Fibroblast of peridontal ligament (primary cell): ENCODE results near the gene LRWD1.
"Not testable (repeated sequence)": the region's sequence is repeated elsewhere in the genome, so short reads cannot be mapped to it uniquely, and the experiment has no call there.

ENCODE experiments used
- DNase-seq: peaks from one replicate; pipeline ENCODE4 v3.0.0-alpha.2; 2010; ENCODE audit errors: extremely low read depth

Gene LRWD1

DNA sequence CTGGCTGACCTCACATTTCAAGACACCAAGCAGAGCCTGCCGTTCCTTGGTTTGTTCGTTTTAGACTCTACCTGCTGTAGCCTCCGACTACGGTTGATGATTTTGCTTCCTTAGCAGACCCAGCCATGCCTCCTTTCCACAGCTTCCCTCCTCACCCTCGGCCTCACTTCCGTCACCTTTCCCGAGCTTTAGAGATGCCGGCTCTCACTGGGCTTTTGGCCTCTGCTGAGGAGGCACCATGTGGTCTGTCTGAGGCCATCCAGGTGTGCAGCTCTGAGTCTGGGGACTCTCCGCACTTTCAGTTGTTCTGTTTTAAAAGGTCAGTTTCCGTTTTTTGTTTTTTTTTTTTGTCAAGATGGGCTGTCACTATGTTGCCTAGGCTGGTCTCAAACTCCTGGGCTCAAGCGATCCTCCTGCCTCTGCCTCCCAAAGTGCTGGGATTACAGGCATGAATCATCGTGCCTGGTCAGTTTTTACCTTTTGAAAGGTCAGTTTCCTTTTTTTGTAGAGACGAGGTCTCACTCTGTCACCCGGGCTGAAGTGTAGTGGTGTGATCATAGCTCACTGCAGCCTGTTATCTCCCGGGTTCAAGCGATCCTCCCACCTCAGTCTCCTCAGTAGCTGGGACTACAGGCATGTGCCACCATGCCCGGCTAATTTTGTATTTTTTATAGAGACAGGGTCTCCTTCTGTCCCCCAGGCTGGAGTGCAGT, 19.7 kb upstream of the LRWD1 start:
- DNase-seq: no peak

DNA sequence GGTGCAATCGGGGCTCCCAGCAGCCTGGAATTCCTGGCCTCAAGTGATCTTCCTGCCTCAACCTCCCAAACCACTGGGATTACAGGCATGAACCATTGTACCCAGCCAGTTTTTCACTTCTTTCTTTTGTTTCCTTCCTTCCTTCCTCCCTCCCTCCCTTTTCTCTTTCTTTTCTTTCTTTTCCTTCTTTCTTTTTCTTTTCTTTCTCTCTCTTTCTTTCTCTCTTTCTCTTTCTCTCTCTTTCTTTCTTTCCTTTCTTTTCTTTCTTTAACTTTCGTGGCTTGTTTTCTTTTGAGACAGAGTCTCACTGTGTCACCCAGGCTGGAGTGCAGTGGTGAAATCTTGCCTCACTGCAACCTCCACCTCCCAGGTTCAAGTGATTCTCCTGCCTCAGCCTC, 19.1 kb upstream of the LRWD1 start:
- DNase-seq: no peak

DNA sequence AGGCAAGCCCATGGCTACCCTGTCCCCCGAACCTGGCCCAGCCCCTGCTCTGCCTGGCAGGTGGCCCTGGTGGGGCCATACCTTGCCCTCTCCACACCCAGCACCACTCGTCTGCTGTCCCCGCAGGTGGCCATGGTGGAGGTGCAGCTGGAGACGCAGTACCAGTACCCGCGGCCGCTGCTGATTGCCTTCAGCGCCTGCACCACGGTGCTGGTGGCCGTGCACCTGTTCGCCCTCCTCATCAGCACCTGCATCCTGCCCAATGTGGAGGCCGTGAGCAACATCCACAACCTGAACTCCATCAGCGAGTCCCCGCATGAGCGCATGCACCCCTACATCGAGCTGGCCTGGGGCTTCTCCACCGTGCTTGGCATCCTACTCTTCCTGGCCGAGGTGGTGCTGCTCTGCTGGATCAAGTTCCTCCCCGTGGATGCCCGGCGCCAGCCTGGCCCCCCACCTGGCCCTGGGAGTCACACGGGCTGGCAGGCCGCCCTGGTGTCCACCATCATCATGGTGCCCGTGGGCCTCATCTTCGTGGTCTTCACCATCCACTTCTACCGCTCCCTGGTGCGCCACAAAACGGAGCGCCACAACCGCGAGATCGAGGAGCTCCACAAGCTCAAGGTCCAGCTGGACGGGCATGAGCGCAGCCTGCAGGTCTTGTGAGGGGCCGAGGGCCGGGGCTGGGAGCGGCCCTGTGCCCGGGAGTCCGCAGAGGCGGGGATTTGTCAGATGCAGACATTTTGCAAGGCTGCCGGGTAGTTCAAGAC, 18.2 kb upstream of the LRWD1 start:
- no peak for DNase-seq

DNA sequence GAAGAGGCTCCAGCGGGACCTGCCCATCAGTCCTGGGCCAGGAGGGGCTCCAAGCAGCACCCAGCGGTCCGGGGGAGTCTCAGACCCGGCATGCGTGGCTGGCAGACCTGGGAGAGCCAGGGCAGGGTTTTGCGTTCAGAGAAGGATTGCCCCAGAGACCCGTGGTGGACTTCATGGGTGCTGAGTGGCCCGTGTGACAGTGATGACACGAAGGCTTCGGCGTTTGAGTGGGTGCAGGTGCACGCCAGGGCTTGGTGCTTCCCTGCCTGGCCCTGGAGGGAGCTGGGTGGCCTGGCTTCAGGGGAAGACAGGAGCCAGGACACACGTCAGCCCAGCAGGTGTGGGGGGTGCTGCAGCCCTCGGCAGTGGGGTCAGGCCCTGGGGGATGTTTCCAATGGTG, 17.5 kb upstream of the LRWD1 start:
- DNase-seq: no peak

DNA sequence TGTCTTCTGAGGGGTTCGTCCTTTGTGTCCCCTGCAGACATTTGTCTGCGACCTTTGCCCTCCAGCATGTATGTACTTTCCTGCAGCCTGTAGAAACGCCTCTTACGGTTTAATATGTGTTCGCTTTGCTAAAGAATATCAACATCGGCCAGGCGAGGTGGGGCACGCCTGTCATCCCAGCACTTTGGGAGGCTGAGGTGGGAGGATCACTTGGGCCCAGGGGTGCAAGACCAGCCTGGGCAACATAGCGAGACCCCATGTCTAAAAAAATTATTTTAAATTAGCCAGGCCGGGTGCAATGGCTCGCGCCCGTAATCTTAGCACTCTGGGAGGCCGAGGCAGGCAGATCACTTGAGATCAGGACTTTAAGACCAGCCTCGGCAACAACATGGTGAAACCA, 15.6 kb upstream of the LRWD1 start:
- DNase-seq: no peak

DNA sequence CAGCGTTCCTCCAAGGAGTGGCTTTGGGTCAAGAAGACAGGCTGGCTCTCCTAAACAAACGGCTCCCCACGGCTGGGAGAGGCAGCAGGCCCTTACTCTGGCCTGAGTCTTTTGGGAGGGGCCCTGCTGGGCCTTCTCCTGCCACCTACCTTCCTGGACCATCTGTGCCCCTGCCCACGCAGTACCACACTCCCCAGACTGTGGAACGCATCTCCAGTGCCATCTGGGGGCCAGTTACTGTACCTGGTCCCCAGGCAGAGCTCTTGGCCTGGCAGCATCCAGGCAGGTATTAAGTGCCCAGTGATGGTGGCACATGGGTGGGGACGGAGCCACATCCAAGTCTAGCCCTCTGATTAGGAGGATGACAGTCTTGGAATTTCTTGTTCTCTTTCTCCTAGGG, 14.5 kb upstream of the LRWD1 start:
- no peak for DNase-seq

DNA sequence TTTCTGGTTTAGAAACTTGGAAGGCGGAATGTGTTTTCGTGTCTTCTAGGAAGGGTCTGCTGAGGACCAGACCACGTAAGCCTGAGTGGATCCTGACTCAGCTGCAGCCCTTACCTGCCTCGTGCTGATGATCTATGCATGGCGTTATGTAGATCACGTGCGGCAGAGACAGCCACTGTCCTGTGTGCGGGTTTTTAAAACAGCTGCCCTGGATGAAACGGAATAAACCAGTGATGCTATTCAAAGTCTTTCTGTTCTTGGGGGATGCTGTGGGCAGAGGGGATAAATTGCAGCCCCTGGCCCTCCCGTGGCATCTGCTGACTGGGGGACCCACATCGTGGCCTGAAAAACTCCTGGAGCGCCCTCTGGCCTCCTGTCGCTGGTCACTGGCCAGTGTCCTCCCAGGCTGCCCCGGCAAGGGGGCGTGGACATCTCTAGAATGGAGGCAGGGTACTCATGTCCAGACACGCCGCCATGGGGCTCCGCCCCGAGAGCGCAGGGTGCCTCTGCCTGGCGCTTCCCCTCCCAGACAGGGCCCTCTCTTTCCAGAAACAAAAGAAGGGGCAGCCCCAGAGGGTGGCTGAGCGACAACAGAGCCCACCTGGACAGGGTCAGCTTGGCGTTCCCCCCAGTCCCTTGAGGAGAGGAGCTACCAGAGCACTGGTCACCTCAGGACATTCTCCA, 13.3 kb upstream of the LRWD1 start:
- no peak for DNase-seq

DNA sequence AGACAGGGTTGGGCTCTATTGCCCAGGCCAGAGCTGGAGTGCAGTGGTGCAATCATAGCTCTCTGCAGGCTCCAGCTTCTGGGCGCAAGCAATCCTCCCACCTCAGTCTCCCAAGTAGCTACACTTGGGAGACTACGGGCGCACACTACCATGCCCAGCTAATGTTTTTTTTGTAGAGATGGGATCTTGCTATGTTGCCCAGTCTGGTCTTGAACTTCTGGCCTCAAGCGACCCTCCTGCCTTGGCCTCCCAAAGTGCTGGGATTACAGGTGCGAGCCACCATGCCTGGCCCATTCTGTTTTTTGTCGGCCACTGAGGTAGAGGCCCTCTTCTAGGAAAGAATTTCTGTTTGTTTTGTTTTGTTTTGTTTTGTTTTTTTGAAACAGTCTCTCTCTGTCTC, 12.3 kb upstream of the LRWD1 start:
- DNase-seq: no peak

DNA sequence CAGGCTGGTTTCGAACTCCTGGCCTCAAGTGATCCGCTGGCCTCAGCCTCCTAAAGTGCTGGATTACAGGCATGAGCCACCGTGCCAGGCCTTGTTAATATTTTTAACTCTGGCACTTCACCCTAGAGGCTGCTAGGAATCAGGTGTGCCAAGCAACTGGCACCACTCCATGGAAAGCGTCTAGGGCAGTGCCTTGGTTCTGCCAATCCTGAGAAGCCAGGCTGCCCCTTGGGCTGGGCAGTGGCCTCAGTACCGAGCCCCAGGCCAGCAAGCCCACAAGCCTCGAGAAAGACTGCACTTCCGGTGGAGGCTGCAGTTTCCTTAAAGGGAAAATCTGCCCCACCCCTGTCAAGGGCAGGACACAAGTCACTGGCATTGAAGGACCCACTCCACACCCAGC, 11.5 kb upstream of the LRWD1 start:
- no peak for DNase-seq

DNA sequence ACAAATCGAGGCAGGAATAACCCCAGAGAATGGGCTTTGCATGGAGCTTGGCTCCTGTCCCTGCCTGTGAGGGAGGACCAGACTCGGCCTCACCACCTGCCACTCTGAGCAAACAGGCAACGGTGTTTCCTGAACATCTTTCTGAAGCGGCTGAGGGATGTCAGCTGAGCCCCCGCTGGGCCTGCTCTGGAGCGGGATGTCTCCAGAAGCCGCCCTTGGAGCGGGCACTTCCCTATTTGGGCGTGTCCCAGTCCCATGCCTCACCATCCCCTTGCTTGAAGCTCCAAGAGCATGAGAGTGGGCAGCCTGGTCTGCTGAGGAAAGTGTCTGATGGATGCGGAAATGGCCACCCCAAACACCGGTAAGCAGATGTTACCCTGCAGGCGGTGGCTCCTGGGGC, 10.3 kb upstream of the LRWD1 start:
- DNase-seq: no peak

DNA sequence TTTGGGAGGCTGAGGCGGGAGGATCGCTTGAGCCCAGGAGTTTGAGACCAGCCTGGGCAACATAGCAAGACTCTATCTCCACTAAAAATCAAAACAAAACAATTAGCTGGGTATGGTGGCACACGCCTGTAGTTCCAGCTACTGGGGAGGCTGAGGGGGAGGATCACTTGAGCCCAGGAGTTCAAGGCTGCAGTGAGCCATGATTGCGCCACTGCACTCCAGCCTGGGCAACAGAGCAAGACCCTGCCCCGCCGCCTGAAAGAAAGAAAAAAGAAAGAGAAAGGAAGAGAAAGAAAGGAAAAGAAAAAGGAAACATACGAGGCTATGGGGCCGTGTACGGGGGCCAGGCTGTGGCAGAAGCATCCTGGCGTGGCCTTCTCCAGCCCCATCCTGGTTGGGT, 9.9 kb upstream of the LRWD1 start:
- not testable (repeated sequence) for DNase-seq

DNA sequence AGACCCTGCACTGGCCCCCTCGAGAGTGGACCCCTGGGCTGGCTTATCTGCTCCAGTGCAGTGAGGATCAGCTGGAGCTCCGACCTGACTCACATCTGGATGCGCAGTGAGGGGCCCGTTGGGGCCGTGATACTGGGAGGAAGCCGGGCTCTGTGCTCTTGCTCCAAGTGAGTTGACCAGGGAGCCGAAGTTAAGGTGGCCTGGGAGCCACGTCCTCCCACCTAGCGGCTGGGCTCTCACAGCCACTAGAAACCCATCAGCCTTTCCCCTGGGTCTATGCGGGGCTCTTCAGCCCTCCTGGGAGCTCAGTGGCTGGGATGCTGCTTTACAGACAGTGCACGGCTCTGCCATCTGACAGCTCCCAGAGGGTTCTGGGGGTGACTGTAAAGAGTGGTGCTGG, 9.2 kb upstream of the LRWD1 start:
- DNase-seq: no peak

DNA sequence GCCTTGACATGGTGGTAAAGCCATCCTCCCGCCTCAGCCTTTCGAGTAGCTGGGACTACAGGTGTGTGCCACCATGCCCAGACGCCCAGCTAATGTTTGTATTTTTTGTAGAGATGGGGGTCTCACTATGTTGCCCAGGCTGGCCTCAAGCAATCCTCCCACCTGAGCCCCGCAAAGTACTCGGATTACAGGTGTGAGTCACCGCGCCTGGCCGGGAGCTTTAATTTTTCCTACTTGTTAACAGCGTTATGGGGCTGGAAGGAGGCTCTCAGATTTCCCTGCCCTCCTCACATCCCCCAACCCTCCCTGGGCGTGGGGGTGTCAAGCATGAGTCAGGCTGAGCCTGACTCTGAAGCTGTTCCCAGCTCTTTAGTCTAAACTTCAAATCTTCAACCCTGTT, 8.5 kb upstream of the LRWD1 start:
- DNase-seq: peak; percentile 14

DNA sequence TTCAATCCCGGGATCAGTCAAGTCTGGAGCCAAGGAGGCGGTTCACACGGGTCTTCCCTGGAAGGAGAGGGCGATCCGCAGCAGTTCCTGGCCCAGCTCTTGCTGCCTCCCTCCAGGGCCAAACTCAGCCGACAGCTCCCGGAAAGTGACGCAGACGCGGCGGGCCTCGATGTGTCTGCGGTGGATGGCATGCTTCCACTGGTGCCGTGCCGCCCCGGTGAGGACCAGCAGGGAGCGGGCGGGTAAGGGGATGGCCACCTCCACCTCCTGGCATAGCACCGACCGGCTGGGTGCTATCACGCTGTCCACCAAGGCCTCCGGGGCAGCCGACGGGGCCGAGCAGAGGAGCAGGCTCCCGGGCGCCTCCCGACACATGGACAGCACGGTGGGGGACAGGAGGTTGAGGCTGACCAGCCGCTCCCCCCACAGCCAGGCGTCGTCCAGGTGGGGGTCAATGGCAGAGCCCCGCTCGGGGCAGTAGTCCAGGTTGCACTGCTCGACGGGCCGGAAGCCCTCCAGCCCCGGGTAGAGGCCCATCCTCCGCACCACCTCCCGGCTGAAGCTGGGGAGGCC, 7.3 kb upstream of the LRWD1 start:
- no peak for DNase-seq

DNA sequence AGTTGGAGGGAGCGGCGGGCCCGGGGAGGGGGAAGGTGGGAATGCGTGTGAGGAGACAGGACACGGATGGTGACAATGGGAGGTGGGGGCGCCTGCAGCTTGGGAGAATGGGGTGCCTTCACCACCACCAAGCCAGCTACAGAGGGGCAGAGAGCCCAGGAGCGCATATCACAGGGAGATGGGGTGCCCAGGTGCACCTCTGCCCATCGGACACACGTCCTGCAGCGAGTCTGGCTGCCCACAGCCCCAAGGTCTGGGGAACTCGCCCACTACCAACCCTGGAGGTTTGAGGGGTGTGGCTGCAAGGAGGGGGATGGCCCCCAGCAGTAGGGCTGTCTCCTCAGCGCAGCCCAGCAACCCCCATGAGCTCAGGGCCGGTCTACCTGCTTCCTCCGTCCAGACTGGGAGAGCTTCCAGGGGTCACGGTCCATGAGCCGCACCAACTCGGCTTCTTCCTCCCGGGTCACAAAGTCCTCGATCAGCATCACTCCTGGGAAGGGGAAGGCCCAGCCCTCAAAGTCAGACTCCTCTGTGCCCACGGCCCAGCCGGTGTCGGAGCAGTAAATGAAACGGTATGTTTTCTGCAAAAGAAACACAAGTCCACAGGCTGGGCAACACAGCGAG, 5.5 kb upstream of the LRWD1 start:
- no peak for DNase-seq

DNA sequence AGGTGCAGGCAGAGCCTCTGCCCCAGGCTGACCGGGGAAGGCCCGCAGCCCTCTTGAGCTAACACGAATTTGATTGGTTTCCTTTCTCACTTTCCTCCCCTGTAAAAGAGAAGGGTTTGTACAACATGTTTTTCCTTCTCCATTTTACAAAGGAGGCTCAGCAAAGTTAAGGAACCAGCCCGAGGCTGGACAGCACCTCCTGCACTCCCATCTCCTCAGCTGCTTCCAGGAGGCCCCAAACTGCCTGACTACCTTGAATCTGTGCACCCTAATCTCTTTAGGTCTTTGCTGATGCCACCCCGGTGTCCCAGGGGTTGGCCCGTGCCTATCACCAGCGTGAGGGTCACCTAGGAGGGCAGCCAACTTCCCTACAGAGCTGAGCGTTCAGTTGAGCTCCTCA, 4.3 kb upstream of the LRWD1 start:
- DNase-seq: no peak

DNA sequence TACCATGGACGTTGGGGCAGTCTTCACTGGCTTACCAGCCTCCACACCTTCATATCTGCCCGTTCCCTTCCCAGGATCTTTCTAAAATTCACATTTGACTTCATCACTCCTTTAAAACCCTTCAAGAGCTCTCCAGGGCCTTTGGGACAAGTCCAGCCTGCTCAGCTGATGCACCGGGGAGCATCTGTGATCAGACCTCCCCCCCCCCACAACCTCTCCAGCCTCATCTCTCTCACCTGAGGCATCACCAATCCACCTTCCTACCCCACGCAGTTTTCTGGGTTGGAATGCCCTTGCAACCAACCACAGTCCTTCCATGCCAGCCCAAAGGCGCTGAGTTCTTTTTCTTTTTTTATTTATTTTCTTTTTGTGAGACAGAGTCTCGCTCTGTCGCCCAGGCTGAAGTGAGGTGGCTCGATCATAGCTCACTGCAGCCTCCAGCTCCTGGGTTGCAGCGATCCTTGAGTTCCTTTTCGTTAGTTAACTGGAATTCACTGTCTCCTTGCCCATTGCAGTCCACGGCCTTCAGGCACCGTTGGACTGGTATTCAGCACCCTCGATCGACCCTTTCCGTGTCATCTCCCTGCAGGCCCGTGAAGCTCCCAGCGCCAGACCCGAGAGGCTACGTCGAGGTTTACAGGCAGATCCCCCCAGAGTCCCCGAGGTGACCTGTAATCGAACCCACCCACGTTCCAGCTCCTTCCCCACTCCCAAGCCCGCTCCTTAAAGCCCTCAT, 775 bp upstream of the LRWD1 start:
- peak; percentile 16 for DNase-seq

DNA sequence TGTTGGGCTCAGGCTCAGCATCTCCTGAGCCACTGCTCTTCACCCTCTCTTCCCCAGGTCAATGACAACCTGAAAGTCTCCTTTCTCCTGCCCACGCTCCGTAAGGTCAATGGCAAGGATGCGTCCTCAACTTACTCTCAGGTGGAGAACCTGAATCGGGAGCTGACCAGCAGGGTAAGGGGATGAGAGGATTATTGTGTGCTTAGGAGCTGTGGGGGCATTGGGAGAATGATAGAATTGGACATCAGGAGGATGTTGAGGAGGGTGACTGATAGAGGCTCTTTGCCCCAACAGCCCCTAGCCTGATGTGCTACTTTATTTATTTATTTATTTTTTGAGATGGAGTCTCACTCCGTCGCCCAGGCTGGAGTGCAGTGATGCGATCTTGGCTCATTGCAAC, 1.3 kb downstream of the LRWD1 start:
- no peak for DNase-seq

DNA sequence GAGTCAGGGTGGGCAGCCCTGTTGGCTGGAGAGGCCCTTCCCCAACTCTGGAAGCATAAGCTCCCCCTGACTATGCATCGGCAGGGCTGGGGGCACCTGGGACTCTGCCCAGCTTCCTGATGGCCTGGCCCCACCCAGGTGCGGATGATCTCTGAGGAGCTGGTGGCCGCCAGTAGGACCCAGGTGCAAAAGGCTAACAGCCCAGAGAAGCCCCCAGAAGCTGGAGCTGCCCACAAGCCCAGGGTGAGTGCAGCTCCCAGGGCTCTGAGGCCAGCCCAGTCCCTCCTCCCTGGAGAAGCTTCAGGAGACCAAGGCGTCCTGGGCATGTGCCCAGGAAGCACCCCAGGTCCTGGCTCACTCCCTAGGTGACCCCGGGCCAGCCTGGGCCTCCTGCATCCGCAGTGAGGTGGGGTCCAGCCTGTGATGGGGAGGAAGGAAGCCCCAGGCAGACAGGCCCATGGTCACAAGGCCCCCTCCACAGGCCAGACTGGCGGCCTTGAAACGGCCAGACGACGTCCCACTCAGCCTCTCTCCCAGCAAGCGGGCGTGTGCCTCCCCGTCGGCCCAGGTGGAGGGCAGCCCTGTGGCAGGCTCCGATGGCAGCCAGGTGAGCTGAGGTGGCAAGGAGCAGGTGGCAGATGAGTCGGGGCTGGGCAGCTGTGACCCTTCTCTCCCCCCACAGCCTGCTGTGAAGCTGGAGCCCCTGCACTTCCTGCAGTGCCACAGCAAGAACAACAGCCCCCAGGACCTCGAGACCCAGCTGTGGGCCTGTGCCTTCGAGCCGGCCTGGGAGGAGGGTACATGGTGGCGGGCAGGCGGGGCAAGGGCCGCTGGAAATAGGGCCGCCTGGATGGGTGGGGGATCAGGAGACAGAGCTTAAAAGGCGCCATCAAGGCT, 3.0 kb downstream of the LRWD1 start:
- no peak for DNase-seq
